GM21423 (cell line): ENCODE results near the gene COPZ1.
"Not testable (repeated sequence)": the region's sequence is repeated elsewhere in the genome, so short reads cannot be mapped to it uniquely, and the experiment has no call there.

Experiments used
- ATAC-seq: cut with Tn5 transposase; IDR thresholded peaks from one replicate; pipeline ENCODE4 v1.9.1; 2021; ENCODE audit warnings: mild to moderate bottlenecking, moderate library complexity; ENCODE audit not compliant: unreplicated experiment

Gene COPZ1

DNA sequence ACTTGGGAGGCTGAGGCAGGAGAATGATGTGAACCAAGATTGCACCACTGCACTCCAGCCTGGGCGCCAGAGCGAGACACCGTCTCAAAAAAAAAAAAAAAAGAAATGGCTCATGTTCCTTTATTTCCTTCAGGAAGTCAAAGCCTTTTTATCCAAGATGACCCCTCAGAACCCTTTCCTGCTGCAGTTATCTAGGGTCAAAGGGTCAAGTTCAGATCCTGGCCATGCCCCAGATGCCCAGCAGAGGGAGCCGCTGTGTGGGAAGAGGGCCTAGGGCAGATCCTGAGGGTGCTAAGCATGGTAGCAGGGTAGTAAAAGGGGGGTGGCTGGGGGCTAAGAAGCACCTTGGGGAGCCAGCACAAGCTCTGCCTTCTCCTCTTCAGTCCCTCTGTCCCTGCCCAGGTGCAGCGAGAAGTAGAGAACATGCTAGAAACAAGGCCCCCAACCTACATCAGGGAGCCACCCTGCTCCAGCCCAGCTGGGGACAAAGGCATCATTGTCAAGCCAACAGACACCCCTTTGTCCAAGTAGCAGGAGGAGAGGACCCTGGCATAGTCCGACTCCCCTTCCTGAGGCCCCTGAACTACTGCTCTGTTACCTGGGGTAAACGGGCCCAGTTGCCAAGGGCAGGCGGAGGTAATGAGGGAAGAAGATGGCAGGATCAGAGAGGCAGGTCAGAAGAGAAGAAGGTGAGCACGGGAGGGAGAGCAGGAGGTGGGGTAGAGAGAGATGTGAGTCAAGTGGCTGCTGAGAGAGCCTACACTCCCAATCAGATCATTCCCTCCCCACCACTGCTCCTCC, 30.6 kb upstream of the COPZ1 start:
- ATAC-seq = no peak

DNA sequence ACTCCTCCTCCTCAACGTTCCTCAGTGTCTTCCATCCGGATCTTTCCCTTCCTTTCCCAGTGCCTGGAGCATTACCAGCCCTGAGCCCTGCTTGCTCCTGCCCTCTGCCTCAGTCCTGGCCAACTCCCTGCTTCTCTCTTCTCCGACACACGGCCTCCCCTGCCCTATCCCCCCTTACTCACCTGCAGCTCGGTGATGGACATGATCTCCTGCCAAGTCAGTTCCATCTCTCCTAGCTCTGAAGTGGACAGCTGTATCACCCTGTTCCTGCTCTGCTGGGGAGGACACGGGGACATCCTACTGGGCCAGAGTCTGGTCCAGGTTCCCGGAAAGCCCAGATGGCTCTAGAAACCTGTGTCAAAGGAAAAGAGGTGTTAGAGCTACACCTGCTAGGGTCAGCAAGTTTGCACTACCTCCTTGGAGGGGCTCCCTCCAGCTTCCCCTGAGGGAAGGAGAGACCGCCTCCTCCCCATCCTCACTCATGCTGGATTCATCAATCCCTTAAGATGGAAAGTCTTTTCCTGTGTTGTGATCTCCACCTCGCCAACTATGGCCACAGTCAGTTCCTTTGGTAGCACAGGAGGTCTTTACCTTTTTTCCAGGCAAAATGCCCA, 29.9 kb upstream of the COPZ1 start:
- no peak for ATAC-seq

DNA sequence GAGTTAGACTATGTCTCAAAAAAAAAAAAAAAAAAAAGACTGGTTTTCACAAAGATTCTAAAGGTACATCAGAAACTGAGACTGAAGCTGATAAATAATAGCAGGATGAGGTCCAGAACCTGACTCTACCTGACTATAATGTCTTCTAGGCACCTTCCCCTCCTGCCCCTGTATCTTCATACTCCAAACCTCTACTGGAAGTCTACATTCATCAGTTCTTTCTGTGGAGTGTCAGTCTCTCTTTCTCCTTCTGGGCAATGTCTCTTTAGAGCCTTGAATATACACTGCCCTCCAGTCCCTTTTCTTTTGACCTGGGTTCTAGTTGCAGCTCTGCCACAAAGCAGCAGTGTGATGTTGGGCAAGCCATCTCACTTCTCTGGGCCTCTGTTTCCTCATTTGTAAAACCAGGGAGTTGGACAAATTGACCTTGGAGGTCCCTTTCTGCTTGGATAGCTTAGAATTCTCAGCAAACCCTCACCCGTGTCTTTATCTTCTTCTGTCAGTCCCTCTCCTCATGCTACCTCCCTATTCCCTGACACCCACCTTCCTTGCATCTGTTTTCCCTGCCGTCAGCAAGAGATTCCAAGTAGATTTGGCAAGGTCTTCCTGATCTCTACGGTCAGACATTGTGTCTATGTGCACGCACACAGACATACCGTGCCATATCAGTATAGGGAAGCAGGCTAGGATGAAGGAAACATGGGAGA, 28.4 kb upstream of the COPZ1 start:
- no peak for ATAC-seq

DNA sequence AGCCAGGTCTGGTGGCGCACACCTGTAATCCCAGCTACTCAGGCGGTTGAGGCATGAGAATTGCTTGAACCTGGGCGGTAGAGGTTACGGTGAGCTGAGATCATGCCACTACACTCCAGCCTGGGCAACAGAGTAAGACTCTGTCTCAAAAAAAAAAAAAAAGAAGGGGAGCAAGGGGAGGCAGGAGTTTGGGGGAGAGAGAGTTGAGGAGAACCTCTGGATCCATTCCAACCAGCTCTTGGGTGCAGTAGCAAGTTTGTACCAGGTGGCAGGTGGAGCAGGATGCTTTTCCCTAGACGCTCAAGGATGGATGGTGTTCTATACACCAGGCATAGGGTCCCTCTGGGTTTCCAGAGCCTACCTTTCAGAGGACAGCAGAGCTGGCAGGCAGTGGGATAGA, 26.0 kb upstream of the COPZ1 start:
- no peak for ATAC-seq

- no peak for ATAC-seq
Measured at GRCh38 chr12:54299515-54300224, 25.3 kb upstream of the COPZ1 start.

DNA sequence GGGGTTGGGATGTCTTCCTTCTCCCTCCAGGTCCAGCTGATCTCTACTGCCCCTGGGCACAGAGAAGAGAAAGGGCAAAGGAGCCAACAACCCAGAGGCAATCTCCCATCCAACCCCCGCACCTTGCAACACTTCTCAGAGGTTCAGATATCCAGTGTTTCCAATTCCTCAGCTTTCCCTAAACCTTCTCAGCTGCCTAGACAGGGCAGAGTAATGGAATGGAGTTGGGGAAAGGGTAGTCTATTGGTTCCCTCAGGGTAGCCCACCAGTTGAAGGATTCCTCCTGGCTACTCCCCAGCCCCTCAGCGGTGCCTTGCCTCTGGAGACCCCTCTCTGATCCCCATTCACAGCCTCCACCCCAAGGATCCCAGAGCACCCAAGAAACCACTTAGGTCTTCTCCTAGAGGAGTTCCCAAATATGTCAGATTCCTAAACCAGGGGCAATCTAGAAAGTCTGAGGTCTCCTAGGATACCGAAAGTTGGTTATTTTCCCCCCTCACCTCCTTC, 24.7 kb upstream of the COPZ1 start:
- ATAC-seq = no peak

DNA sequence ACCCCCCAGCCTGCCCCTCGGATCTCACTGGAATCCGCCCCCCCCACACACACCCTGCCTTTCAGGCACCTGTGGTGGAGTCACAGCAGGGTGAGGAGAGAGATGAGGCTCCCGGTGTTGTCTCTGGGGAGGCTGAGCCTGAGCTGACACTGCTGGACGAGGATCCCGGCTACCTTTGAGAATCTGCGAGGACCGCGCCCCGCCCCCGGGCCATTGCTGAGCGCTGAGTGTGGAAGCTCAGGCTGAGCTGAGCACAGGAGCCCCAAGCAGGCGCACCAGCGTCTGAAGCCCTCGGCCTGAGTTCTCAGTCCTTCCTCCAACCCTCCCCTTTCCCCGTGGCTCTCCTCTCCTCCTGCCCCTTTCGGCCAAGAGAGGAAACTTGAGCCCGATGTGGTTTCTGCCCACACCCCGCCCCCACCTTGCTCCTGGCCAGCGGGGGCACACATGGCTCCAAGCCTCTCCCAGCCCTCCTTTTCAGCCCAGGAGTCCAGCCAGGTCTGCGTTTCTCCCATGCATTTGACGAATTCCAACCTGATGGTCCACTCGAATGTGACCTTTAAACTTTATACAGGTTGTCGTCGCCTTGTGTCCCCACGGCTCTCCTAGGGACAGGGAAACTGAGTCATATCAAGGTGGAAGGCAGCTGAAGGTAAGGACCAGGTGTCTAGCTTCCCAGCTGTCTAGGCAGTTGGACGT, 24.1 kb upstream of the COPZ1 start, which contains the start of gene NFE2:
TSS of gene NFE2 (minus strand) at position 284 of the 696 bp plus-strand sequence. CDS start 5,767 bp downstream, outside the sequence.
- ATAC-seq = no peak

DNA sequence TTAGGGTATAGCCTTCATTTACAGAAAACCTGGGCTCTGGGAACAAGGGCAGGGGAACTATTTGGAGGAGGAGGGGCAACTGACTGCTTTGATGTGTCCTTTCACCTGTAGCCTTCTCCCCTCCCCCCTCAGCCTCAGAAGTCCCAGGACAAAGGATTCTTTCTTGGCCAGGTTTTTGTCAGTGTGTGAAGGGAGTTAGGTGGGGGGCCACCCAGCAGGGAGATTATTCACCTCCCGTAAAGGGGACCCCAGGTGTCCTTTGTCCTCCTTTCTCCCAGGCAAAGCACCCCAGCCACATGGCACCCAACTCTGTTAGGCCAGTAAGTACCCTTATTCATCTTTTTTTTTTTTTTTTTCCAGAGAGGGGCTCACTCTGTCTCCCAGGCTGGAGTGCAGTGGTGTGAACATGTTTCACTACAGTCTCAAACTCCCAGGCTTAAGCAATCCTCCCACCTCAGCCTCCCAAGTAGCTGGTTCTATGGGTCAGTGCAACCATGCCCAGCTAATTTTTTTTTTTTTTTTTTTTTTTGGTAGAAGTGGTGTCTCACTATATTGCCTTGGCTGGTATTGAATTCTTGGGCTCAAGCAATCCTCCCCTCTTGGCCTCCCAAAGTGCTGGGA, 23.4 kb upstream of the COPZ1 start:
- ATAC-seq = no peak

- ATAC-seq = no peak
Measured at GRCh38 chr12:54303640-54304039, 21.3 kb upstream of the COPZ1 start.

DNA sequence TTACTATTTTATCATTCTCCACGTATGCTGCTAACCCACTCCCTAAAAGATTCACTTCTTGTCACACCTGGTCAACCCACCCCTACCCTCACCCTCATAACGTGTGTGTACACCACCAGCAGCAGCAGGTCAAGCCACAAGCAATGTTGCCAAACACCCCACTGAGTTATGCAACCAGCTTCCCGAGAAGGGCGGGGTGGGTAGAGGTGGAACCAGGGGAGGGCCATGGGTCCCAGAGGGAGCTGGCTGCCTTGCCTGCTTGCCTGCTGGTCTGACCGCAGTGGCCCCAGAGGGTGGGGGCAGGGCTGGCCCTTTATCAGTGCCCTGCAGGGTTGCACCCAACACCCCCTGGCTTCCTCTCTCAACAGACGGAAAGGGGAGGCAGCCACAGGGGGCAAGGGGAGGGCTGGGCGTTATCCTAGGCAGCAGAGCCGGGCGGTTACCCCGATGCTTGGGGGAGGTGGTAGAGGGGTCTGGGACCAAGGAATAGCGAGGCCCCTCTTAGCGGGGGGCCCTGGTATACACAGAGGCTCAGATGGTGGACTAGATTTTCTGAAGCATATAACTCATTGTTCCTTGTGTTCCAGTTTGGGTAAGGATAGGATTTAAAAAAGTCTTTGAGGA, 20.6 kb upstream of the COPZ1 start:
- no peak for ATAC-seq

- ATAC-seq = no peak
Measured at GRCh38 chr12:54306925-54307741, 17.8 kb upstream of the COPZ1 start.

GRCh38 chr12:54311051-54311450, 13.9 kb upstream of the COPZ1 start:
- no peak for ATAC-seq

DNA sequence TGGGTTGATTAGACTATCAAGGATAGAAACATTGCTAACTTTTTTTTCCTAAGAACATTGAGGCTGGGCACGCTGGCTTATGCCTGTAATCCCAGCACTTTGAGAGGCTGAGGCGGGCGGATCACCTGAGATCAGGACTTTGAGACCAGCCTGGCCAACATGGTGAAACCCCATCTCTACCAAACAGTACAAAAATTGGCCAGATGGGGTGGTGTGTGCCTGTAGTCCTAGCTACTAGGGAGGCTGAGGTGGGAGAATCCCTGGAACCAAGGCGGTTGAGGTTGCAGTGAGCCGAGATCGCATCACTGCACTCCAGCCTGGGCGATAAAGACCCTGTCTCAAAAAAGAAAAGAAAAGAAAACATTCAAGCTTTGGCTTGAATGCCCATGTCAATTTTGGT, 12.6 kb upstream of the COPZ1 start:
- ATAC-seq = not testable (repeated sequence)

DNA sequence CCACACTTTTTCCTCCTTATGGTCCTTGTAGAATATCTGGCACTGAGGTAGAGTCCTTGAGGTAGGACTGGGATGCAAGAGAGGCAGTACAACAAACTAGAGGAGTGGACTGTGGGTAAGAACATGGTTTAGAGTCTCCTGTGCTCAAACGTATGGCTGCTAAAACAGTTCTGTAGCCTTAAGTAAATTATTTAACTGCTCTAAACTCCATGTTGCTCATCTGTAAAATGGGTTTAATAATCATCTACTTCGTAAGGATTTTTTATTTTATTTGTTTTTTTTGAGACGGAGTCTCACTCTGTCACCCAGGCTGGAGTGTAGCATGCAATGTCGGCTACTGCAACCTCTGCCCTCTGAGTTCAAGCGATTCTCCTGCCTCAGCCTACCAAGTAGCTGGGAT, 3.6 kb upstream of the COPZ1 start:
- no peak for ATAC-seq

DNA sequence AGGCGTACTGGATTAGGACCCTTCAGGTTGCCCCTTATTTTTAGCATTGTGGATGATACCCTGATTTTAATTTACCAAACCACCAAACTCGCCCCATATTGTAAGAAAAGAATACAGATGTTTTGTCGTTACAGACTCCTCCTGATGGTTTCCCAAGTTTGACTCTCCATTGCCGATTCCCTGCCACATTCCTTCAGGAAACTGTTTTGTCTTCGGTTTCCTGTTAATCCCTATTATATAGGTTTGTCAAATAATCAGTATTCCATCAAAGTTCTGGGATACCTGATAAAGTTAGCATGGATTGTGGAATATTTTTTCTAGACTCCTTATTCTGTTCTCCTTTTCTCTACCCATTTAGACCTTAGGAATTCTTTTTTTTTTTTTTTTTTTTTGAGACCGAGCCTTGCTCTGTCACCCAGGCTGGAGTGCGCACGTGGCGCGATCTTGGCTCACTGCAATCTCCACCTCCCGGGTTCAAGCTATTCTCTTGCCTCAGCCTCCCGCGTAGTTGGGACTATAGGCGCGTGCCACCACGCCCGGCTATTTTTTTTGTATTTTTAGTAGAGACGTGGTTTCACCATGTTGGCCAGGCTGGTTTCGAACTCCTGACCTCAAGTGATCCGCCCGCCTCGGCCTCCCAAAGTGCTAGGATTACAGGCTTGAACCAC, 645 bp downstream of the COPZ1 start:
- not testable (repeated sequence) for ATAC-seq

- ATAC-seq = no peak
Measured at GRCh38 chr12:54328595-54329337, 3.8 kb downstream of the COPZ1 start.

DNA sequence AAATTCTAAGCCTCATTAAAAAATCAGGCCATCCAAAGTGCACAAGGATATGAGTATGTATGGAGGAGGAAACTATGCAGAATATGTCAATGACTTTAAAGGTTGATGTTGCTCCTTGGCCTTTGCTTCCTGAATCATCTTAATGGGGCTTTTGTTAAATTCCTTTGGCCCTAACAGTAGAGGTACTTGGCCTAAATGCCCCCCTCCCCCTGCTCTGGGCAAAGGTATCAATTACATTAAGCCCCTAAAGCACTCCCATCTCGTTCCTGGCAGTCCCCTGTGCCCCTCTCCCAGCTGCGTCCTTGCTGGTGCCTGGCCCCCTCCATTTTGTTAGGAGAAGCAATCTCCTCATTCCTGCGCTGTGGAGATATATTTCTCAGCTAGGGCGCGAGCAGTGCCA, 4.8 kb downstream of the COPZ1 start:
- no peak for ATAC-seq
